HG03095 (cell line): ENCODE measurements around the gene TPPP.
"Not testable (repeated sequence)": the region's sequence is repeated elsewhere in the genome, so short reads cannot be mapped to it uniquely, and the experiment has no call there.

Source experiments
- ATAC-seq: cut with Tn5 transposase; IDR thresholded peaks from one replicate; pipeline ENCODE4 v1.9.1; 2021; ENCODE audit warnings: moderate library complexity; ENCODE audit not compliant: unreplicated experiment

The TPPP gene

GRCh38 chr5:695475-695874 lies 2.3 kb upstream of the TPPP start:
- ATAC-seq, result not testable (repeated sequence)

GRCh38 chr5:694042-694431 lies 885 bp upstream of the TPPP start:
- ATAC-seq, result not testable (repeated sequence)

GRCh38 chr5:692529-693041 lies 567 bp downstream of the TPPP start:
- not testable (repeated sequence) for ATAC-seq

GRCh38 chr5:691817-692528 lies 1.2 kb downstream of the TPPP start:
- ATAC-seq, result no peak

- not testable (repeated sequence) for ATAC-seq
Observed at GRCh38 chr5:691049-691448, 2.1 kb downstream of the TPPP start.

GRCh38 chr5:690293-690692 lies 2.9 kb downstream of the TPPP start:
- not testable (repeated sequence) for ATAC-seq

- not testable (repeated sequence) for ATAC-seq
Observed at GRCh38 chr5:688348-689010, 4.7 kb downstream of the TPPP start.

- ATAC-seq, result not testable (repeated sequence)
Observed at GRCh38 chr5:686936-687335, 6.2 kb downstream of the TPPP start.

GRCh38 chr5:686172-686523 lies 7.0 kb downstream of the TPPP start:
- ATAC-seq, result not testable (repeated sequence)

GRCh38 chr5:685262-686171 lies 7.6 kb downstream of the TPPP start:
- ATAC-seq, result no peak

GRCh38 chr5:684751-685216 lies 8.4 kb downstream of the TPPP start:
- ATAC-seq, result no peak

GRCh38 chr5:683551-684481 lies 9.3 kb downstream of the TPPP start:
- no peak for ATAC-seq

GRCh38 chr5:682651-683358 lies 10.3 kb downstream of the TPPP start:
- not testable (repeated sequence) for ATAC-seq

GRCh38 chr5:682216-682615 lies 10.9 kb downstream of the TPPP start:
- not testable (repeated sequence) for ATAC-seq

GRCh38 chr5:681317-682191 lies 11.6 kb downstream of the TPPP start:
- ATAC-seq, result not testable (repeated sequence)

GRCh38 chr5:680836-681235 lies 12.3 kb downstream of the TPPP start:
- ATAC-seq, result not testable (repeated sequence)

GRCh38 chr5:680118-680795 lies 12.9 kb downstream of the TPPP start:
- not testable (repeated sequence) for ATAC-seq
